Epithelial cell of prostate (primary cell): Measurements from ENCODE around the gene SLC35C1.
"Not testable (repeated sequence)": the region's sequence is repeated elsewhere in the genome, so short reads cannot be mapped to it uniquely, and the experiment has no call there.

ENCODE experiments used
- DNase-seq: peaks from one replicate; pipeline ENCODE4 v3.0.0-alpha.2; 2011; ENCODE audit warnings: low read depth, low spot score
- H3K27ac ChIP-seq: fragments of 450-650 bp; 2 replicates; pipeline ENCODE4 v1.5.1; 2017; ENCODE audit warnings: mild to moderate bottlenecking

The SLC35C1 gene

GRCh38 chr11:45779602-45780001 lies 25.3 kb upstream of the SLC35C1 start:
- no peak for DNase-seq

DNA sequence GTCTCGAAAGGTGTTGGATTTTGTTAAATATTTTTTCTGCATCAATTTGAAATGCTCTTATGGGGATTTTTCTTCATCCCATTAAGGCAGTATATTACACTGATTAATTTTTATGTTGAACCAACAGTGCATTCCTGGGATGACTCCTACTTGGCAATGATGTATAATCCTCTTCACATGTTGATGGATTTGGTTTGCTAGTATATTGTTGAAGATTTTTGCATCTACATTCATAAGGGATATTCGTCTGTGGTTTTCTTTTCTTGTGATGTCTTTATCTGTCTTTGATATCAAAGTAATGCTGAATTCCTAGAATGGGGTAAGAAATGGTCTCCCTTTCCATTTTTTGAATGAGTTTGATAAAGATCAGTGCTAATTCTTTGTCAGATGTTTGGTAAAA lies 18.7 kb upstream of the SLC35C1 start:
- no peak for DNase-seq
- H3K27ac ChIP-seq, result no peak overlapping the region

More at GRCh38 chr11:45779602-45780001, 25.3 kb upstream of the SLC35C1 start:
- H3K27ac ChIP-seq, result no peak overlapping the region

DNA sequence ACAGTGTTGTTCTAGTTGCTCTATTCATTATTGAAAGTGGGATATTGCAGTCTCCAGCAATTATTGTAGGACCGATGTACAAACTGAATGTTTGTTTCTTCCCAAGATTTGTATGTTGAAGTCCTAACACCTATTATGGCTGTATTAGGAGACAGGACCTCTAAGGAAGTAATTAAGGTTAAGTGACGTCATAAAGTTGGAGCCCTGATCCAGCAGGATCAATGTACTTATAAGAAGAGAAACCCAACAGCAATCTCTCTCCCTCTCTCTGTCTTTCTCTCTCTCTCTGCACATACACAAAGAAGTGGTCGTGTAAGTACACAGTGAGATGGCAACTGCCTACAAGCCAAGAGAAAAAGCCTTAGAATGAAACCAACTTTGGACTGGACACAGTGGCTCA lies 16.1 kb upstream of the SLC35C1 start:
- DNase-seq, result no peak
- no peak overlapping the region for H3K27ac ChIP-seq

GRCh38 chr11:45791524-45791923 lies 13.4 kb upstream of the SLC35C1 start:
- DNase-seq, result no peak
- no peak overlapping the region for H3K27ac ChIP-seq

DNA sequence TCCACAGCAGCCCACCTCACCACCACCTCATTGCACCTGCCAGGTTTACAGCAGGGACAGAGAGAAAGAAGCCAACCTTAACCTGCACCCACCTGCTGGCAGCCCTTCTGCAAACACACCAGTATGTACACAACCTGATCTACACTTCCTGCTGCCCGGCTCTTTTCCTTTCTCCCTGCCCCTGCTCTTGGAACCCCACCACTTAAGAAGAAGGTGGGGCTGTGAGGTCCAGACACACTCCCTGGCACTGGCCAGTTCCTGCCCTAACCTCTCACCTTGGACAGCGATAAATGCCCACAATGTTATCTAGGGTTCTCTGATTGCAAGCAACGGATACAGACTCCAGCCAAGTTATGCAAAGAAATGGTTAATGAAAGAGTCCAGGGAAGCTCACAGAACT lies 10.8 kb upstream of the SLC35C1 start:
- DNase-seq, result no peak
- H3K27ac ChIP-seq, result no peak overlapping the region

GRCh38 chr11:45795379-45795778 lies 9.6 kb upstream of the SLC35C1 start:
- no peak overlapping the region for H3K27ac ChIP-seq
- no peak for DNase-seq

DNA sequence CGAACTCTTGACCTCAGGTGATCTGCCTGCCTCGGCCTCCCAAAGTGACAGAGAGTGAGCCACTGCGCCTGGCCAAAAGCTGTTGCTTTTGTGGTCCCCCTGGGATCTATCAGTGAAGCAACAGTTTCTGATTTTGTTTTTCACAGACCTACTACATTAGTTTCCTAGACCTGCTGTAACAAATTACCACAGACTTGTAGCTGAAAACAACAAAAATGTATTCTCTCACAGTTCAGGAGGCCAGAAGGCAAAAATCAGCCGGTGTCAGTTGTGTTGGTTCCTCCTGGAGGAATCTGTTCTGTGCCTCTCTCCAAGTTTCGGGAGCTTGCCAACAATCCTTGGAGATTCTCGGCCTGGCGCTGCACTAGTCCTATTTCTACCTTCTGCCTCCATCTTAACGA lies 8.5 kb upstream of the SLC35C1 start:
- no peak for DNase-seq
- H3K27ac ChIP-seq, result no peak overlapping the region

GRCh38 chr11:45798793-45799441 lies 6.0 kb upstream of the SLC35C1 start:
- DNase-seq, result no peak
- no peak overlapping the region for H3K27ac ChIP-seq

DNA sequence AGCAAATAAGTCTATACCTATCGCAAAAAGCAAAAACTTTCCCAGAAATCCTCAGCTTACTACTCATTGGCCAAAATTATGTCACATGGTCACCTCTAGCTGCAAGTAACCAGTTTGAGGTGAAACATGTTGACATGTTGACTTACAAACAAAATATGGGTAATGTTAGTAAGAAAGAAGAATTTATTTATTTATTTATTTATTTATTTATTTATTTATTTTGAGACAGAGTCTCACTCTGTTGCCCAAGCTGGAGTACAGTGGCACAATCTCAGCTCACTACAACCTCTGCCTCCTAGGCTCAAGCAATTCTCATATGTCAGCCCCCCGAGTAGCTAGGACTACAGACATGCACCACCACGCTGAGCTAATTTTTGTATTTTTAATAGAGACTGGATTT lies 5.4 kb upstream of the SLC35C1 start:
- no peak overlapping the region for H3K27ac ChIP-seq
- no peak for DNase-seq

GRCh38 chr11:45800261-45800660 lies 4.7 kb upstream of the SLC35C1 start:
- H3K27ac ChIP-seq, result no peak overlapping the region
- DNase-seq, result no peak

DNA sequence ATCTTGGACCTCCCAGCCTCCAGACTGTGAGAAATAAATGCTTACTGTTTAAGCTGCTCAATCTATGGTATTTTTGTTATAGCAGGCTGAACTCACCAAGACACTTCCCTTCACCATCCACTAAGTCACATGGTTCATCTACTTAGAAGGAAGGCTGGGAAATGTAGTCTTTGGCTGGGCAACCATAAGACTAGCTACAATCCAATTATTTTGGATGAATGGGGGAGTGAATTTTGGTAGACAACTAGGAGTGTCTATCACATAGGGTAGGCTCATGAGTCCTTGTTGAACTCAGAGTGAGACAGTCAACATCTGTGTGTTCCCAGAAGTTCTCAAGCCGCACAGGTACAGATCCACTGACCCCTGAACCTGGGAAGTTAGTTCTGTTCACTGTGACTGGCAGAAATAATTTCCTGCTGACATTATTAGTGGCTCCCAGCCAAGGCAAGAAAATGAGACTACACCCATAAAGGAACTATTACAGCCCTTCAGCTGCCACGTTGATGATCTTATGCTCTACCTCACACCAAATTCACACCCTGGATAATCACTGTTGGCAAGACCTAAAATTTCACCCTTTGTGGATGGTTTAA lies 3.1 kb upstream of the SLC35C1 start:
- peak overlapping the region; percentile 21 for H3K27ac ChIP-seq
- DNase-seq, result no peak

GRCh38 chr11:45802531-45803317 lies 2.2 kb upstream of the SLC35C1 start:
- DNase-seq, result no peak
- peak overlapping the region; percentile 21 for H3K27ac ChIP-seq

GRCh38 chr11:45803971-45804760 lies 783 bp upstream of the SLC35C1 start:
- peak overlapping the region; percentile 70 for H3K27ac ChIP-seq
- no peak for DNase-seq

DNA sequence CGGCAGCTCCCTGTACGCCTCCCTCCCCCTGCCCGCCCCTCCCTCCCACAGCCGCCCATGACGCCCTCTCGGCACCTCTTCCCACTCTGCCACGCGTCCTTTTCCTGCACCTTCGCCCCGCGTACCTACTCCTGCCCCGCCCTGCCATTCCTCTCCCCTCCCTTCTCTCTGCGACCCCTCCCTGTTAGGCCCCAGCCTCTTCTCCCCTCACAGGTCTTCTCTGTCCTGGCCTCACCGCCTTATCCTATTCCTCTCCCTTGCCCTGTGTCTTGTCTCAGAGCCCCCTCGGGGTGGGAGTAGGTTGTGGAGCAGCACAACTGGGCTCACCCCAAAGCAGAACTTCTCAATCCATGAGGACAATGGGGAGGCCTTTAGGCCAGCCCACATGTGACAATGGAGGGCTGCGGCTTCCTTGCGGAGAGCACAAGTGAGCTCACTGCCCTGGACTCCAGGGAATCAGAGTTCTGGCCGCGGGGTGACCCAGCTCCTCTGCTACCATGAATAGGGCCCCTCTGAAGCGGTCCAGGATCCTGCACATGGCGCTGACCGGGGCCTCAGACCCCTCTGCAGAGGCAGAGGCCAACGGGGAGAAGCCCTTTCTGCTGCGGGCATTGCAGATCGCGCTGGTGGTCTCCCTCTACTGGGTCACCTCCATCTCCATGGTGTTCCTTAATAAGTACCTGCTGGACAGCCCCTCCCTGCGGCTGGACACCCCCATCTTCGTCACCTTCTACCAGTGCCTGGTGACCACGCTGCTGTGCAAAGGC lies 539 bp downstream of the SLC35C1 start:
- peak overlapping the region; percentile 70 for H3K27ac ChIP-seq
- no peak for DNase-seq

DNA sequence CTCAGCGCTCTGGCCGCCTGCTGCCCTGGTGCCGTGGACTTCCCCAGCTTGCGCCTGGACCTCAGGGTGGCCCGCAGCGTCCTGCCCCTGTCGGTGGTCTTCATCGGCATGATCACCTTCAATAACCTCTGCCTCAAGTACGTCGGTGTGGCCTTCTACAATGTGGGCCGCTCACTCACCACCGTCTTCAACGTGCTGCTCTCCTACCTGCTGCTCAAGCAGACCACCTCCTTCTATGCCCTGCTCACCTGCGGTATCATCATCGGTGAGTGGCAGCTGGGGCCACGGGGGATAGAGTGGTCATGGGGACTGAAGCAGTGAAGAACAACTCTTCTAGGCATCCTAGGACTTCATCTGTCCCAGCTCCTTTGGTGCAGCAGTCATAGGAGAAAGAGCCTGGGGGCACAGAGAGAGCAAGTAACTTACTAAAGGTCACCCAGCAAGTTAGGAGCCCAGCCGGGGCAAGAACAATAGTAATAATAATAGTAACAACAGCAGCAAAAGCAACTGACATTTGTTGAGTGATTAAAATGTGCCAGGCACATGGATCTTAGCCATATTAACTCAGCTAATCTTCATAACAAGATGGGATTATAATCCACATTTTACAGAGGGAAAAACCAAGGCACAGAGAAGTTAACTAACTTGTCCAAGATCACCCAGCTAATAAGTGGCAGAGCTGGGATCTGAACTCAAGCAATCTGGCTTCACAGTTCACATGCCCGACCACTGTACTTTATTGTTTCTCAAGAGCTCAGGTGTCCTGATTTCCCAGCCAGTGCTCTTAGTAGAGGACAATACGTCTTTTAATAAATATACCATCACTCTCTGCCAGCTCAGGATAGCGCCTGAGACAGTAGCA lies 1.4 kb downstream of the SLC35C1 start:
- H3K27ac ChIP-seq, result no peak overlapping the region
- DNase-seq, result no peak

DNA sequence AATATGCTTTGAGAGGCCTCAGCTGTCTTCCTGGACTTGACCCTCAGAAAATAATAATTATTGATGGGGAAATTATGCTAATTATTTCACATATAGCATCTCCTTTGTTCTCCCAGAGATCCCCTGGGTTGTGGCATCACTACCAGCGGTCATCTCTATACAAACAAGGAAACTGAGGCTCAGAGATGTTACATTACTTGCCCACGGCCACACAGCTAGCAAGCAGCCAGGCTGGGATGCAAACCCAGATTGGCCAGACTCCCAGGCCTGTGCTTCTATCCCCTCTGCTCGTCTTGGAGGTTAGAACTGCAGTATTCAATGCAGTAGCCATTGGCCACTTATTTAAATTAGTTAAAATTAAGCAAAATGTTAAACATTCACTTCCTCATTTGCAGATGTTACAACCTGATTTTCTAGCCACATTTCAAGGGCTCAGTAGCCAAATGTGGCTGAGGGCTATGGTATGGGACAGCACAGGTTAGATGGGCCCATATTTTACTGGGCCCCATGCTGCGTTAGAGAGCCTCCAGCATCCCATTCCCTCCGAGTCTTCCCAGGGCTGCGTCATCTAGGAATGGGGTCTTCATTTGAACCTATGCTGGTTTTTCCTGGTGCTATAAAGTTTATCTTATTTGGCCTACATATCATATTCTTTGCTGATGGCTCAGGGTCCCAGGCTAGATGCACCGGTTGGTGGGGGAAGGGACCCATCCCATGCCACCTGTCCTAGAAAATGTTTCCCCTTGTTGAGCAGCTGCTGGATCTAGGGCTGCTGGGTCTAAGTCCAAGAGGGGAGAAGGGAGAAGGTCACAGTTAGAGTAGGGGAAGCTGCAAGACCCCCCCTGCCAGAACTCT lies 2.2 kb downstream of the SLC35C1 start:
- H3K27ac ChIP-seq, result no peak overlapping the region
- DNase-seq, result no peak

GRCh38 chr11:45807792-45808238 lies 2.9 kb downstream of the SLC35C1 start:
- DNase-seq, result no peak
- H3K27ac ChIP-seq, result no peak overlapping the region

- not testable (repeated sequence) for H3K27ac ChIP-seq, DNase-seq
These were observed 3.5 kb downstream of the SLC35C1 start for GRCh38 chr11:45808427-45808826.
